Mesenchymal stem cell (in vitro differentiated cells and primary cell): ENCODE measurements around the gene YJEFN3.

ENCODE experiments used
- DNase-seq: peaks from one replicate; pipeline ENCODE4 v3.0.0-alpha.2; 2013
- H2AFZ ChIP-seq: one replicate; pipeline ENCODE4 v1.6.1; 2013; ENCODE audit warnings: low read depth, mild to moderate bottlenecking, control low read depth, inconsistent platforms, low read length, moderate library complexity
- H2AK5ac ChIP-seq: 2 replicates; pipeline ENCODE4 v1.6.1; 2013; ENCODE audit warnings: low read length, moderate library complexity, mild to moderate bottlenecking, inconsistent platforms; ENCODE audit not compliant: severe bottlenecking
- H2BK120ac ChIP-seq: one replicate; pipeline ENCODE4 v1.6.1; 2013; ENCODE audit warnings: low read depth, mild to moderate bottlenecking, inconsistent platforms, low read length, moderate library complexity
- H2BK12ac ChIP-seq, 2 experiments: one replicate each; pipeline ENCODE4 v1.6.1; 2013; ENCODE audit warnings: inconsistent platforms in 2 of 2, low read length in 2 of 2, mild to moderate bottlenecking in 2 of 2, moderate library complexity in 2 of 2, control low read depth in 1 of 2
- H2BK15ac ChIP-seq: one replicate; pipeline ENCODE4 v1.6.1; 2013; ENCODE audit warnings: mild to moderate bottlenecking, low read depth, inconsistent platforms; ENCODE audit not compliant: poor library complexity, severe bottlenecking
- H2BK5ac ChIP-seq: 2 replicates; pipeline ENCODE4 v1.6.1; 2013; ENCODE audit warnings: low read depth, mild to moderate bottlenecking, low read length, control low read depth, inconsistent platforms; ENCODE audit not compliant: poor library complexity, severe bottlenecking
- H3K14ac ChIP-seq, 2 experiments: one replicate each; pipeline ENCODE4 v1.6.1; 2013; ENCODE audit warnings: inconsistent platforms in 2 of 2, low read length in 2 of 2, control low read depth in 1 of 2, mild to moderate bottlenecking in 1 of 2, moderate library complexity in 1 of 2
- H3K18ac ChIP-seq, 2 experiments: one replicate each; pipeline ENCODE4 v1.6.1; 2013; ENCODE audit warnings: inconsistent platforms in 2 of 2, low read length in 2 of 2, control low read depth in 1 of 2, low read depth in 1 of 2, mild to moderate bottlenecking in 1 of 2
- H3K23ac ChIP-seq, 2 experiments: one replicate each; pipeline ENCODE4 v1.6.1; 2013; ENCODE audit warnings: inconsistent platforms in 2 of 2, low read length in 2 of 2, mild to moderate bottlenecking in 2 of 2, moderate library complexity in 2 of 2, control low read depth in 1 of 2
- H3K27ac ChIP-seq: 2 replicates; pipeline ENCODE4 v1.5.1; 2013; ENCODE audit warnings: mild to moderate bottlenecking, moderate library complexity, low read length, control low read depth, inconsistent platforms; ENCODE audit not compliant: poor library complexity, severe bottlenecking
- H3K27me3 ChIP-seq, 2 experiments: 2 replicates each; pipeline versions ENCODE4 v1.6.1 to v1.7.0; 2013; ENCODE audit warnings: low read length in 2 of 2, mild to moderate bottlenecking in 2 of 2, moderate library complexity in 2 of 2, control low read depth in 1 of 2, inconsistent platforms in 1 of 2; ENCODE audit not compliant: control insufficient read depth in 1 of 2, insufficient read depth in 1 of 2
- H3K36me3 ChIP-seq, 2 experiments: 2 replicates each; pipeline versions ENCODE4 v1.6.1 to v1.7.0; 2013; ENCODE audit warnings: low read length in 2 of 2, control low read depth in 1 of 2, inconsistent platforms in 1 of 2, low read depth in 1 of 2, mild to moderate bottlenecking in 1 of 2; ENCODE audit not compliant: insufficient read depth in 2 of 2, control insufficient read depth in 1 of 2
- H3K4ac ChIP-seq, 2 experiments: one replicate each; pipeline ENCODE4 v1.6.1; 2013; ENCODE audit warnings: inconsistent platforms in 2 of 2, low read length in 2 of 2, mild to moderate bottlenecking in 2 of 2, moderate library complexity in 2 of 2, control low read depth in 1 of 2, low read depth in 1 of 2
- H3K4me1 ChIP-seq: 2 replicates; pipeline ENCODE4 v1.6.1; 2013; ENCODE audit warnings: low read depth, low read length, control low read depth; ENCODE audit not compliant: control insufficient read depth, insufficient read depth
- H3K4me2 ChIP-seq: 2 replicates; pipeline ENCODE4 v1.6.1; 2013; ENCODE audit warnings: low read length, mild to moderate bottlenecking, inconsistent platforms; ENCODE audit not compliant: poor library complexity, severe bottlenecking
- H3K4me3 ChIP-seq, 2 experiments: 2 replicates each; pipeline versions ENCODE4 v1.5.1 to v1.7.0; 2013; ENCODE audit warnings: low read length in 2 of 2, mild to moderate bottlenecking in 2 of 2, control low read depth in 1 of 2, low read depth in 1 of 2; ENCODE audit not compliant: insufficient read depth in 1 of 2
- H3K79me1 ChIP-seq: replicated peaks from 2 replicates; pipeline ENCODE4 v1.6.1; 2013; ENCODE audit warnings: mild to moderate bottlenecking, control low read depth, low read length, inconsistent platforms; ENCODE audit not compliant: poor library complexity, severe bottlenecking
- H3K9ac ChIP-seq: 2 replicates; pipeline ENCODE4 v1.7.0; 2013; ENCODE audit warnings: mild to moderate bottlenecking, low read length, moderate library complexity
- H3K9me3 ChIP-seq: 2 replicates; pipeline ENCODE4 v1.7.0; 2013; ENCODE audit warnings: mild to moderate bottlenecking, low read length; ENCODE audit not compliant: control insufficient read depth
- H4K8ac ChIP-seq: one replicate; pipeline ENCODE4 v1.6.1; 2013; ENCODE audit warnings: inconsistent platforms, mild to moderate bottlenecking, low read length, moderate library complexity
- H4K91ac ChIP-seq: one replicate; pipeline ENCODE4 v1.6.1; 2013; ENCODE audit warnings: mild to moderate bottlenecking, low read length, inconsistent platforms
- WGBS: methylation state at CpG from one replicate; pipeline ENCODE4 v1.1.7; 2013; ENCODE audit warnings: mixed read lengths; 5-methylcytosine and 5-hydroxymethylcytosine counted together

YJEFN3 gene

GRCh38 chr19:19543640-19544039, 14.9 kb downstream of the YJEFN3 start:
- no peak for DNase-seq
- H3K36me3 ChIP-seq = peaks cover 0 to 8% of the 10 kb centered on the region in 2 experiments
- H3K4ac ChIP-seq = no peak overlapping the region
- H3K27ac ChIP-seq = no peak overlapping the region
- no peak overlapping the region for H3K4me2 ChIP-seq
- H2BK12ac ChIP-seq = no peak overlapping the region
- no peak overlapping the region for H3K18ac ChIP-seq
- H3K9me3 ChIP-seq = no peaks in the 10 kb centered on the region
- H4K91ac ChIP-seq = no peak overlapping the region
- peaks cover 9% of the 10 kb centered on the region for H3K4me1 ChIP-seq
- no peak overlapping the region for H2BK15ac ChIP-seq
- no peaks in the 10 kb centered on the region for H3K79me1 ChIP-seq
- no peak overlapping the region for H2AFZ ChIP-seq
- no peak overlapping the region for H4K8ac ChIP-seq
- no peak overlapping the region for H3K23ac ChIP-seq
- no peak overlapping the region for H3K14ac ChIP-seq
- no peak overlapping the region for H2BK120ac ChIP-seq
- WGBS = 88% methylated on average over 19 of the region's 19 CpGs
- peaks cover 4 to 81% of the 10 kb centered on the region in 2 experiments for H3K27me3 ChIP-seq
- H3K9ac ChIP-seq = no peak overlapping the region
- no peak overlapping the region for H2BK5ac ChIP-seq
- H3K4me3 ChIP-seq = no peak overlapping the region
- no peak overlapping the region for H2AK5ac ChIP-seq

- Histone ChIP-seq H2BK15ac (no peak overlapping the region), H3K4ac (no peak overlapping the region), H4K8ac (no peak overlapping the region), H2BK120ac (no peak overlapping the region), H3K79me1 (no peaks in the 10 kb centered on the region), H2AFZ (no peak overlapping the region), H2BK5ac (no peak overlapping the region), H3K4me1 (peaks cover 9% of the 10 kb centered on the region), H3K4me3 (no peak overlapping the region), H3K23ac (no peak overlapping the region), H3K4me2 (no peak overlapping the region), H3K18ac (no peak overlapping the region), H3K9me3 (no peaks in the 10 kb centered on the region), H3K14ac (no peak overlapping the region), H3K9ac (no peak overlapping the region), H4K91ac (no peak overlapping the region), H3K27ac (no peak overlapping the region), H2AK5ac (no peak overlapping the region), H3K36me3 (peaks cover 0 to 8% of the 10 kb centered on the region in 2 experiments), H3K27me3 (peaks cover 0 to 81% of the 10 kb centered on the region in 2 experiments), H2BK12ac (no peak overlapping the region)
- DNase-seq = no peak
- 96% methylated on average over 75 of the region's 75 CpGs for WGBS
Measured at GRCh38 chr19:19544257-19544953, 15.7 kb downstream of the YJEFN3 start.

GRCh38 chr19:19544954-19545591, 16.4 kb downstream of the YJEFN3 start:
- no peak overlapping the region for H3K4me2 ChIP-seq
- no peak overlapping the region for H4K8ac ChIP-seq
- WGBS = 95% methylated on average over 53 of the region's 53 CpGs

GRCh38 chr19:19545707-19546106, 17.0 kb downstream of the YJEFN3 start:
- Histone ChIP-seq H3K4me2 (no peak overlapping the region), H2BK5ac (no peak overlapping the region), H3K27me3 (peaks cover 0 to 78% of the 10 kb centered on the region in 2 experiments), H2AFZ (no peak overlapping the region), H4K8ac (no peak overlapping the region), H2BK120ac (no peak overlapping the region), H3K4me1 (peaks cover 18% of the 10 kb centered on the region), H3K9me3 (no peaks in the 10 kb centered on the region), H3K4ac (no peak overlapping the region), H4K91ac (no peak overlapping the region), H3K36me3 (peaks cover 0 to 8% of the 10 kb centered on the region in 2 experiments), H3K79me1 (no peaks in the 10 kb centered on the region), H2AK5ac (no peak overlapping the region), H3K4me3 (no peak overlapping the region), H3K18ac (no peak overlapping the region), H3K23ac (no peak overlapping the region), H3K9ac (no peak overlapping the region), H2BK12ac (no peak overlapping the region), H3K27ac (no peak overlapping the region), H3K14ac (no peak overlapping the region), H2BK15ac (no peak overlapping the region)
- 95% methylated on average over 23 of the region's 23 CpGs for WGBS
- DNase-seq = no peak

More at GRCh38 chr19:19544954-19545591, 16.4 kb downstream of the YJEFN3 start:
- H3K23ac ChIP-seq = no peak overlapping the region
- no peak overlapping the region for H2BK5ac ChIP-seq
- H3K4me3 ChIP-seq = no peak overlapping the region
- H3K14ac ChIP-seq = no peak overlapping the region
- H3K9ac ChIP-seq = no peak overlapping the region
- no peak overlapping the region for H4K91ac ChIP-seq
- H2BK120ac ChIP-seq = no peak overlapping the region
- H3K36me3 ChIP-seq = peaks cover 0 to 8% of the 10 kb centered on the region in 2 experiments
- H3K18ac ChIP-seq = no peak overlapping the region
- DNase-seq = no peak
- H3K27me3 ChIP-seq = peaks cover 0 to 81% of the 10 kb centered on the region in 2 experiments
- H2BK15ac ChIP-seq = peak overlapping the region; percentile 9
- no peaks in the 10 kb centered on the region for H3K9me3 ChIP-seq
- H2BK12ac ChIP-seq = no peak overlapping the region
- no peak overlapping the region for H2AK5ac ChIP-seq
- no peaks in the 10 kb centered on the region for H3K79me1 ChIP-seq
- no peak overlapping the region for H3K4ac ChIP-seq
- peaks cover 12% of the 10 kb centered on the region for H3K4me1 ChIP-seq
- no peak overlapping the region for H2AFZ ChIP-seq
- no peak overlapping the region for H3K27ac ChIP-seq
